ENCODE results near the gene FBXW11. TPM values are rescaled to one million over a fixed set of nuclear protein-coding genes. Genes with fewer than 3 reads are reported as not detected.

Gene FBXW11
- total RNA-seq, 1 experiment from 2014 or later: 85.3 TPM

- Mint-ChIP-seq H3K27me3 (ENCODE audit: low read depth) (no peaks in the 10 kb centered on the region), H3K27ac (peak overlapping the region in 2 of 3 experiments; percentile 67 to 79; a peak in 3 of 7 replicates), H3K9me3 (no peaks in the 10 kb centered on the region), H3K36me3 (ENCODE audit: insufficient read depth in 1 of 3, low read depth in 3 of 3) (peaks cover 0 to 8% (median 4%) of the 10 kb centered on the region in 3 experiments; a peak in 3 of 7 replicates), H3K4me1 (peaks cover 56 to 57% of the 10 kb centered on the region in 2 experiments), H3K4me3 (no peak overlapping the region)
- H3K4me1 ChIP-seq (ENCODE audit: insufficient read depth, low read length): peaks cover 5% of the 10 kb centered on the region; the same call in 1 of the 2 replicates
- H2BK20ac ChIP-seq (ENCODE audit: low read depth, low read length, poor library complexity, severe bottlenecking): no peak overlapping the region
- no peak overlapping the region for H3K27ac ChIP-seq (ENCODE audit: insufficient read length, low read depth, low read length)
- no peak overlapping the region for H2BK15ac ChIP-seq (ENCODE audit: low read depth, low read length)
- no peak overlapping the region for H3K18ac ChIP-seq (ENCODE audit: insufficient read length, low read depth, low read length)
- H3K9ac ChIP-seq (ENCODE audit: extremely low read depth, insufficient read length, low read length): no peak overlapping the region
- no peak for DNase-seq
- H2BK12ac ChIP-seq (ENCODE audit: insufficient read length, low read depth, low read length): no peak overlapping the region
- no peak overlapping the region for H2AK5ac ChIP-seq (ENCODE audit: insufficient read length, low read length)
- no peaks in the 10 kb centered on the region for H3K79me1 ChIP-seq (ENCODE audit: insufficient read depth, low read depth, low read length, poor library complexity, severe bottlenecking)
- no peaks in the 10 kb centered on the region for H4K20me1 ChIP-seq (ENCODE audit: control insufficient read depth, insufficient read depth, insufficient read length)
- no peaks in the 10 kb centered on the region for H3K9me3 ChIP-seq (ENCODE audit: control insufficient read depth, low read depth, low read length)
- no peak overlapping the region for H2BK120ac ChIP-seq (ENCODE audit: low read depth, low read length, poor library complexity, severe bottlenecking)
- H3K14ac ChIP-seq (ENCODE audit: insufficient read depth, low read length): no peak overlapping the region
- no peak overlapping the region for H2BK5ac ChIP-seq (ENCODE audit: insufficient read length, low read length)
- H3K79me2 ChIP-seq (ENCODE audit: insufficient read depth, low read length): peaks cover 50% of the 10 kb centered on the region; the same call in 1 of the 2 replicates
- H3T11ph ChIP-seq (ENCODE audit: low read length): no peak overlapping the region
- no peaks in the 10 kb centered on the region for H3K23me2 ChIP-seq (ENCODE audit: insufficient read length, low read depth, low read length, poor library complexity, severe bottlenecking)
- no peak overlapping the region for H4K8ac ChIP-seq (replicated peaks; ENCODE audit: insufficient read length, low read depth, low read length)
- no peak overlapping the region for H4K5ac ChIP-seq (ENCODE audit: insufficient read length, low read depth, low read length)
- WGBS (ENCODE audit: extremely low coverage, insufficient read length, low lambda C conversion rate): no CpG with 5 or more reads among the region's 2 CpGs
- H2AFZ ChIP-seq (ENCODE audit: low read length): no peak overlapping the region
- H3K23ac ChIP-seq (ENCODE audit: insufficient read length, low read depth, low read length): no peak overlapping the region
- H3K27me3 ChIP-seq (ENCODE audit: insufficient read depth, low read length): no peaks in the 10 kb centered on the region; the same call in 1 of the 2 replicates
- H3K4ac ChIP-seq (ENCODE audit: low read depth, low read length): no peak overlapping the region
- H3K4me2 ChIP-seq (ENCODE audit: insufficient read depth, insufficient read length, low read length): no peak overlapping the region
- TF ChIP-seq CTCF (conservative IDR thresholded peaks at IDR 0.05): no peak
- H3K56ac ChIP-seq (ENCODE audit: insufficient read length, low read depth, low read length): no peak overlapping the region
- no peak overlapping the region for H4K91ac ChIP-seq (ENCODE audit: insufficient read length, low read depth, low read length)
These were observed 43.0 kb downstream of the FBXW11 start for GRCh38 chr5:171963416-171963815.
